SKM-1 treated with dmso at 0.1 percent for 144 hours (cell line): Measurements from ENCODE around the gene WSCD1.

Source experiments
- DNase-seq: peaks from one replicate; lab custom pipeline; 2025; ENCODE audit not compliant: unreplicated experiment; lab: John Stamatoyannopoulos, UW

WSCD1 gene

DNA sequence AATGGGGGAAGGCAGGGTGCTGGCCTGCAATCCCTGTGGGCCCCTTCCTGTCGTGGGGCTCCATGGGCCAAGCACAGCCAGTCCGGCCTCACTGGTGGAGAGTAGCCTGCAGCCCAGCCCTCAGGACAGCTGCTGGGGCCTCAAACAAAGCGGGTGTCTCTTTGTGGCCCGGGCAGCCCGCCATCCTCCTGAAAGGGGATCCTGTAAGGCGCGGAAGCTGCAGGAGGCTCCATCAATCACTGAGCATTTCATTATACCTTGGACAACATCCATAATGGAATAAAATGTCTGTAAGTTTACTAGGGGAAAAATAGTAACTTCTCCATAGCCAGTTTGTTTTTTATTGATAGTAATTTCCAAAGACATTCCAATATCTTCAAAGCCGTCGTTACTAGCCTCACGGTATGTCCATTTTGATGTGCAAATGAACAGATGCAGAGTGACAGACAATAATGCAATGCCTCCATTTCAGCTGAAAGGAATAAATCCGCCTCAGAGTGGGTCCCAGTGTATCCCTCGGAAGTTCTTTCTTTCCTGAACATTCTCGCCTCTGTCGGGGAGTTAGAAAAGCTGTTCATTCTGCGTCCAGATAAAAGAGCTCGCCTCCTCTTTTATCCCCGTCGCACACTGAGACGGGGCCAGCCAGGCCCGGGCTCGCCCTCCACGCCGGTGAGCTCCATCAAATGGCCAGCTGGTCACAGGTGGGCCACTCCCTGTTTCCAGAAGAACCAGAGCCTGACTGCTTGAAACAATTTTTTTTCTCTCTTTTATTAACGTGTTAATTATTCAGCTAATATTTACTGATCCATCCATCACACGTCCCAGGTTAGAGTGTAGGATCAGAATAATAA is 14.4 kb downstream of the WSCD1 start:
- DNase-seq = no peak

DNA sequence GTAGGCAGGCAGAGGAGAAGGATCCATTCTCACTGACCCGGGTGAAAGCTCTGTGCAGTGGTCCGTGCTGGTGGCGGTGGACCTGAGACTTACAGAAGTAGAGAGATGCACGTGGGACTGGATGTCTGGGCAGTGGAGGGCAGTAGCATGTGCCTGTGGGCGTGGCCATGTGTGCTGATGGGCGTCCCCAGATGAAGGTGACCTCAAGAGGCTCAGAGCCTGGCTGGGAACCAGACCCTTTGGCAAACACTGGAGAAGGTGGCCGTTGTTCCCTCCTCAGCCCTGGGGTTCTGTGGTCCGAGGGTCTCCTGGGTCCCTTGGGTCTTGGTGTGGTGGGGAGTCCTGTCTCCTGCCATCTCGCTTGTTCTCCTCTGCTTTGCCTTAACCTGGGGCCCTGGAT is 15.6 kb downstream of the WSCD1 start:
- no peak for DNase-seq

DNA sequence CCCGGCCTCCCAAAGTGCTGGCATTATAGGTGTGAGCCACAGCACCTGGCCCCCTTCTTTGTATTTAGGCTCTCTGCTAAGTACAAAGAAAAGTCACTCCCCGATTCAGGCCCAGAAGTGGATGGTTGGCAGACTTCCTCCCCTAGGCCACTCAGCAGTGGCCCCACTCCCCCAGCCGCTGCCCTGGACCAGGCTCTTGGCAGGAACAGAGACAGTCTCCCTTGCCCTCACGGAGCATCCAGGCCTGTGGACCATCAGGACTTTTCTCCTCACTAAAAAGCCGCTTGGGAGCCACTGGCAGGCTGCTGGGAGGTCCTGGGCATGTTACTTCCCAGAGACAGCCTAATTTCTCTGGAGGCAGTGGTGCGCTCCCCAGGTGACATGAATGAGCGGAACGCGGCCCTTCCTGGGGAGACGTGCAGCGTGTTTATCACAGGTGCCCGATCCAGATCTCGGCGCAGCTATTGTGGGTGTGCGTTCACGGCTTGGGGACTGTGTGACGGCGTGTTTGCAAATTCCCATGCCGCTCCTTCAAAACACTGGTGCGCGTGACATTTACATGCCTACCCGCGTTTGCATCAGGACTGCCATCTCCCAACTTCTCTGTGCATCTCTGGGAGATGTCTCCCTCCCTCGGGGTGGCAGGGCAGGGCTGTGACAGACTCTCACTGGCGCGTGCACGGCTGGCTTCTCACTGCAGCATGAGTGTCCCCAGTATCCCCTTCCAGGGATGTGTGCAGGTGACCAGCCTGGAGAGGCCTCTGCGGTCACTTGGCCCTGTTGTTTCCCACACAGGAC is 16.6 kb downstream of the WSCD1 start:
- DNase-seq = no peak

DNA sequence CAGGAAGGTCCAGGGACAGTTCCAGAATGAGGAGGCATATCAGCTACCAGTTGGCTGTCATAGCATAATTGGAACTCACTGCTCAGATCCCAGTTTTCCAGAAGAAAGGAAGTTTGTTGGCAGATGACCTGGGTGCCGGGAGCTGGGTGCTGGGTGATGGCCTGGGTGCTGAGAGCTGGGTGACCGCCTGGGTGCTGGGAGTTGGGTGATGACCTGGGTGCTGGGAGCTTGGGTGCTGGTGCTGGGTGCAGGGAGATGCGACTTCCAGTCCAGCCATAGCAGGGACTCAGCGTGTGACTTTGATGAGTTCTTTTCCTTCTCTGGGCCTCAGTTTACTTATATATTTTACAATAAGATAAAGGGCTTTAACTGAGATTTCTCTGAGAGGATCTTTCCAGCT is 18.0 kb downstream of the WSCD1 start:
- no peak for DNase-seq

DNA sequence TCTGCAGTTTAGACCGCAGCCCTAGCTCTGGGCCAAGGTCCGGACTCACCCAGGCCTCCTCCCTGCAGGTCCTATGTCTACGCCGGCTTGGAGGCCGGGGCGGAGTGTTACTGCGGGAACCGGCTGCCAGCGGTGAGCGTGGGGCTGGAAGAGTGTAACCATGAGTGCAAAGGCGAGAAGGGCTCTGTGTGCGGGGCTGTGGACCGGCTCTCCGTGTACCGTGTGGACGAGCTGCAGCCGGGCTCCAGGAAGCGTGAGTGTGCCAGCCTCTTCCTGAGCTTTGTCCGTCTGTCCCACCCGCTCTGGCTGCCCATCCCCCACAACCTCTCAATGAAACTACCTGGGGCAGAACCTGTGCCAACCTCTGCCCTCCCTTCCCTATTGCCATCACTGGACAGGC is 20.1 kb downstream of the WSCD1 start:
- no peak for DNase-seq

DNA sequence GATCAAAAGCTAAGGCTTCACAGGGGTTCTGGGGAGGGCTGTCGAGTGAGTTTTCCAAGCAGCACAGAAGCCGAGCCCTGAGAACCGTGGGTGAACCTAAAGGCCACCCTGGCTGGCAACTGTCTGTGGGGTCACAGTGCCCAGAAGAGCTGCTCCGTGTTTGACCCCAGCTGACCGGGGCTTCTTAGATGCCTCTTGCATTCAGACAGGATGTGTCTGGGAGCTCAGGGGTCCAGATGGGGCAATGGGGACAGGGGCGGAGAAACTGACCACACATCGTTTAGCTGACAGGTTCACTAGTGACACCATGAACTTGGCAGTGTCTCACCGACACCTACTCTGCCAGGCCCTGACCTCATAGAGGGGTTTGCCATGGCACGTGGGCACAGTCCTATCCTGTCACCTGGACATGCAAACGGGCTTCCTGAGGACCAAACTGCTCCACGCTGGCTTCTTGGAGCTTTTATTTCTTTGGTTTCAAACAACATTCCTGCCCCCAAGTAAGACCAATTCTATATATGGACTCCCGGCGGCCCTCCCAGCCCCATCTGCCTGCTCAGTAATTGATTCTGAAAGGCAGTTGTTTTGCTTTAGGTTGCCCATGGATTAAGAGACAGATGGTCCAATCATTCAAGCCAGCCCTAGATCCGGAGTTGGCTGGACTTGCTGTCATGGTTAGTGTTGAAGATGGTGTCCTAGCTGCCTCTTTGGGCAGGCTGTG is 22.2 kb downstream of the WSCD1 start:
- no peak for DNase-seq

DNA sequence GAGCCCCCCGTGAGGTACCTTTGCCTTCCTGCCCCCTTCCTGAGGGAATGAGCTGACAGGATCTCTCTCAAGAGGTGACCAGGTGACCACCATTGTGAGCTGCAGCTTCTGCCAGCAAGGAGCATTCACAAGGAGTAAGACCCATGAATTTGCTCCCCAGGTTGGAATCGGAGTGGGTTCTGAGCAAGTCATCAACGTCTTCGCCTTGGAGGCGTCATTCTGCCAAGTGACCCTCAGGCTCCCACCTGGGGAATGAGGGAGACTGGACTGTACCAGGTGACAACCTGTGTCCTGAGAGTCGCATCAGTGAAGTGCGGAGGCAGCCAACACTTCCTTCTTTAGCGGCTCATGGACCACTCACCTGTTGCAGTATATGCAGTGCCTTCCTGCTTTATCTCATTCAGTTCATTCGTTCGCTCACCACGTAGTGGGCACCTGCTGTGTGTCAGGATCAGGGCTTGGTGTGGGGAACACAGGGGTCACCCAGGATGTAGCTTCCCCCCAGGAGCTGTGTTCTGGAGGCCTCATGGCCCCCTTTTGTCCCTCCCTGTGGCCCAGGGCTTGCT is 22.8 kb downstream of the WSCD1 start:
- no peak for DNase-seq

DNA sequence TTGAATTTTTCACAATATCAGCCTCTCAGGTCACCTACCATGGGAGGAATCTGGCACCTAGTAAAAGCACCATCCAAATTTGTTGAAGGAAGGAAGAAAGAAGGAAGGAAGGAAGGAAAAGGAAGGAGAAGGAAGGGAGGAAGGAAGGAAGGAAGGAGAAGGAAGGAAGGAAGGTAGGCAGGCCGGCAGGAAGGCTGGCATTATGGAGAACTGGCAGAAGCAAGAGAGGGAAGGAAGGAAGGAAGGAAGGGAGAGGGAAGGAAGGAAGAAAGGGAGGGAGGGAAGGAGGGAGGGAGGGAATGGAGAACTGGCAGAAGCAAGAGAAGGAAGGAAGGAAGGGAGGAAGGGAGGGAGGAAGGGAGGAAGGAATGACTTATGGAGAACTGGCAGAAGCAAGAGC is 24.3 kb downstream of the WSCD1 start:
- DNase-seq = no peak

DNA sequence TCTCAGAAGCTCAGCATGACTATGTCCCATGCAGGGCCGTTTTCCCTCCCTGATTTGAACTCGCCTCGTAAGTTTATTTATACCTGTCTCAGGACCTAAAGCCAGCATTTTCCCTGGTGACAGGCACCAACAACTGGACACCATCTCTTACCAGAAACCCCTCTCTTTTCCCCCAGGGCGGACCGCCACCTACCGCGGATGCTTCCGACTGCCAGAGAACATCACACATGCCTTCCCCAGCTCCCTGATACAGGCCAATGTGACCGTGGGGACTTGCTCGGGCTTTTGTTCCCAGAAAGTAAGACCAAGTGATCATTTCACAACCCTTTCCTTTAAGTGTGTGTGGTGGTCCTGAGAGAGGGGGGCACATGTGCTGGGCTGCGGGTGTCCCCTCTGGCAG is 24.7 kb downstream of the WSCD1 start:
- DNase-seq = no peak

DNA sequence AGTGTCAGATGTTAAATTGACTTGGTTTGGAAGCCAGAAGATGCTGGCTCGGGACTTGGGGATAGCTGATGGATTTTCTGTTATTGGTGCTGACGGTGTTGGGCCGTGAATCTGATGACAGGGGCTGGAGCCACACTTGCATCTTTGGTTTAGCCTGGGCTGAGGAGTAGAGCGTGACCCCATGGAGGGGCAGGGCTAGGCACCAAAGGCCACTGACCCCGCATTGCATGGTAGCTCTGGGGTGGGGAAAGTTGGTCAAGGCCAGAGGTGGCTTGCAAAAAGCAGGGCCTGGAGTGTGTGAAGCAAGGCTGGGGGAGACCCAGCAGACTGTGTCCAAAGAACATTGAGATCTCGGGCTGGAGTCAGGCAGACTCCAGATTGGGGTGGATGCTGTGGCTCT is 25.3 kb downstream of the WSCD1 start:
- no peak for DNase-seq

DNA sequence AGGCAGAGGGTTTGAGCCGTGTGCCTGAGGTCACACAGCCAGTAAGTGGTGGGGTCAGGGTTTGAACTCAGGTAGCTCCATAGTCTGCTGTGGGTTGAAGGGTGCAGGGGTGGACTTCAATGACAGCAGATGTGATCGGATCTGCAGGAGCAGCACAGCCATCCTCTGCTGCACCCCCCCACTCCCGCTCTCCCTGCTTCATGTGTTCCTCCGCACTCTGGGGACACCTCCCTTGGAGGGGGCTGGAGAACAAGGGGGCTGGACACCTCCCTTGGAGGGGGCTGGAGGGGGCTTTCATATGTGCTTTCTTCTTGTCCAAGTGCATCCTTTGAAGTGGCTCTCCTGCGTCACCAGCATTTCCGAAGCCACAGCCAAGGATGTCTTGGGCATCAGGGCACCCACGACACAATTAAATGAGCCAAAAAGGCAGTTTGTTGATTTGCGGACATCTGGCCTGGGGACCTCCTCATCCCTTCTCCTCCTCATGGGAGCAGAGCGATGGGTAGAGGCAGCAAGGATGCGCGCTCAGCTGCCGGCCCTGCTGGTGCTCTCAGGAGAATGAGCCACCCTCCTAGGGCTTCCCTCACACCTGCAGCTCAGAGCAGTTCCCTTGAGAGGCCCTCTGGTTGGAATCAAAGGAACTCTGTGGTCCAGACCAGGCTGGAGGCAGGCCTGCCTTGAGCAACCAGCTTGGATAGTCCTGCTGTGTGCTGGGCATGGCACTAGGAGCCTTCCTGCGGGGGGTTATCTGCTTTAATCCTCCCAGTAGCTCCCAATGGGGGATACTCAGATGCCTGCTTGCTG is 26.2 kb downstream of the WSCD1 start:
- no peak for DNase-seq

DNA sequence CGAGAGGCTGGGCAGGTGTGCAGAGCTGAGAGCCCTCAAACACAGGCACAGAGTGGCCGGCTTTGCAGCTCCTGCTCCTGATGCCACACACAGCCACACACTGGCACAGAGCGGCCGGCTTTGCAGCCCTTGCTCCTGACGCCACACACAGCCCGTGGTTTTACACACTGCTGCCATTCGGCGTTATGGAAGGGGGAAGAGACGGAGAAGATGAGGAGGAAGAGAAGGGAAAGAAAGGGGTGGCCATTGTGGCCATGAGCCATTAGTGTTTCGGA is 26.8 kb downstream of the WSCD1 start:
- DNase-seq = no peak

DNA sequence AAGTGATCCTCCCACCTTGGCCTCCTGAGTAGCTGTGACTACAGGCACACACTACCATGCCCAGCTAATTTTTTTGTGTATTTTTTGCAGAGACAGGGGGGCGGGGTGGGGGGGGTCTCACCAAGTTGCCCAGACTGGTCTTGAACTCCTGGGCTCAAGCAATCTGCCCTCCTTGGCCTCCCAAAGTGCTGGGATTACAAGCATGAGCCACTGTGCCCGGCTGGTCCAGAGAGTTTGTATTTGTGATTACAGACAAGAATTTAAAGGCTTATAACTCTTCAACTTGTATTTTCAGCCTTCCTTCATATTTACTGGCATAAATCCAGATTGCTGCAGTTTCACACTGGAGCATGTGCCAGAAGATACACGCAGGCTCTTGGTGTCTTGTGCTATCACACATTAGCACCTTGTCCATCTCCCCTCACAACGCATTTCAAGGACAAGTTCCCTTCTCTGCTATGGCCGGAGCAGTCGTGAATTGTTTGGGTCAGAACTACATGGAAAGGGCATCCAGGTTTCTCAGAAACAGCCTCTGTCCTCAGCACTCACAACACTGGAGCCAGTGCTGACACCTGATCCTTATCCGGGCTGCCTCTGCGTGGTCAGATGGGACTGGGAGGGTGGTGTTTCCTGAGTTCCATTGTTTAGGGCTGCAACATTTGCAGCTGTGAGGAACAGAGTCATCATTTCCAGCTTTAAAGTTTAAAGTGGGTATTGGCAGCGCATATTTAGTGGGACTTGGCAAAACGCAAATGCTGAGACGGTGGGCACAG is 28.1 kb downstream of the WSCD1 start:
- DNase-seq = no peak

DNA sequence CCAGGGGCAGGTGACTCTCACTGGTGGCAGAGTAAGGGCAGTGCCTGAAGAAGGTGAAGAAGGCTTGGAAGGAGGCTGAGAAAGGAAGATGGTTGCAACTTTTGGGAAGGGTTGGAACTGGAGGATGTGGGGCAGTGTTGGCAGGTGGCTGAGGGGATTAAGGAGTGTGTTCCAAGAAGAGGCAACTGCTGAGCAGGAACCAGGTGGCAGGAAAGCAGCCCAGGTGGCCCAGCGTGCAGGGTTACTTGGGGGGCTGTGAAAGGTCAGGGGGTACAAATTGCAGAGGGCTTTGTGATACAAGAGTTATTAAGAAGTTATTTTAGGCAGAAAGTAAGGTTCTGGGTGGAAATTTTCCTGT is 28.6 kb downstream of the WSCD1 start:
- no peak for DNase-seq

DNA sequence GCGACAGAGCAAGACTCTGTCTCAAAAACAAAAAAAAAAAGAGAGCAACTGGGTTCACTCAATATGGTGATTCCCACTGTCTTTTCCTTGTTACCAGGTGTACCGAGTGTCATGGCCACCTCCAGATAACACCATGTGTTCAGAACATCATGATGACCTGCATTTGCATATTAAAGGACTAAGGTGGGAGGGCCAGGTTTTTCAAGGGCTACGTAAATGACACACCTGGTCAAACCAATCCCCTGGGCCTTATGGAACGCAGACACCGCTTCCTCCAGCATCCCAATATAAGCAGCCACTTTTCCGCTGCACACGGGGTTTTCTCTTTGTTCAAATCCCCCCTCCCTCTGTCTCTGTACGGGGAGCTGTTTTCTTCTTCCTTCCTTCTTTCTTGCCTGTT is 29.3 kb downstream of the WSCD1 start:
- no peak for DNase-seq

DNA sequence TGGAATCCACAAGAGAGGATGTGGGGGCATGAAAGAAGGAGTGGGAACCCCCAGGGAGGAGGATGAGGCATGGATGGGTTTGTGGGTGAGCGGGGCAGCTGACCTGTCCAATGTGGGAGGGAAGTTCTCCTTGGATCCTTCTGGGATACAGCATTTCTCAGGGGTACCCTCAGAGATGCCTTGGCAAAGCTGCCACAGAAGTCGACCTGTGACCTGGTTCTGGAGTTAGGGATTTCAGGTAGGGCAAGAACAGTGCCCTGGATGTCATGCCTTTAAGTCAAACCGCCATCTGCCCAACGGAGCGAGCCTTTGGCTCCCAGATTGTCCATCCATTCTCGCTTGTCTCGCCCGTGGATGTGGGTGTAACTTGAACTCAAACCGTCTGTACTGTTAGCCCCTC is 30.0 kb downstream of the WSCD1 start:
- DNase-seq = no peak

DNA sequence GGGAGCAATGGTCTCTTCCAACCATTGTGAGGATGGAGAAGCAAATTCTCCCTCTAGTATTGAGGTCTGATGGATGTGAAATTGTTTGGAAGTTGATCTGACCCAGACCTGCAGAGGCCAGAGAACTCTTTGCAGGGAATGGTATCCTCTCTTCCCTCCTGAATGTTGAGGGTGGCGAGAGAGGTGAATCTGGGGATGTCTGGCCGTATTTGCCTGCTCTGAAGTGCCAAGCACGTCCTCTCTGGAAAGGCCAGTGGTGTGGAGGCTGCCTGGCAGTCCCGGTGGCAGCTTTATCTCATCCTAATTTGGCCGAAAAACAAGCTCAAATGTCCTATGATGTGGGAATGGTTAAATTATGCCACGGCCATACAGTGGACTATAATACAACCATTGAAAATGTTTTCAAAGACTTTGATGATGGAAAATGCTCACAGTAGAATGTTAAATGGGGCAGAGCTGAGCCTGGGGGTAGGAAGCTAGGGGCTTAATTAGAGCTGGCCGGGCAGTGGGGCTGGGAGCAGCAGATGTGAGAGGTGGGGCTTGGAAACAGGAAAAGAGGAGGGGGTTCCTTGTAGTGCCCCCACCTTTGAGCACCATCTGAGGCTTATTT is 30.8 kb downstream of the WSCD1 start:
- DNase-seq = no peak

DNA sequence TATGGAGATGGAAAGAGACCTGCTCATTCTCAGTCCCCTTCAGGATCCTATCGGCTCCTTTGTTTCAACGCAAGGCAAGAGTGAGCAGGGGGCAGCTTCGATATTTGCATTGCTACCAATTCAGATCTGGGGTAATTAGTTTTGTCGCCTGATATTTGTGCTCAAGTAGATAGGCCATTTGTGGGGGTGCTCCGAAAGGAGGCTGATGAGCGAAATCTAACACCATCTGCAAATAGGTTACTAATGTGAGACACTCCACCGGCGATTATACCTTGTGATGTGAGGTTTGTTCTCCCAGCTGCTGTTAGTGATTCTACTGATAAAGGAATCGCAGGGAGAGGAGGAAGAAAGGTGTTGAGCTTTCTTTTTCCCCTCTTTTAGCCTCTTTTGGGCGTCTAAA is 31.5 kb downstream of the WSCD1 start:
- no peak for DNase-seq

DNA sequence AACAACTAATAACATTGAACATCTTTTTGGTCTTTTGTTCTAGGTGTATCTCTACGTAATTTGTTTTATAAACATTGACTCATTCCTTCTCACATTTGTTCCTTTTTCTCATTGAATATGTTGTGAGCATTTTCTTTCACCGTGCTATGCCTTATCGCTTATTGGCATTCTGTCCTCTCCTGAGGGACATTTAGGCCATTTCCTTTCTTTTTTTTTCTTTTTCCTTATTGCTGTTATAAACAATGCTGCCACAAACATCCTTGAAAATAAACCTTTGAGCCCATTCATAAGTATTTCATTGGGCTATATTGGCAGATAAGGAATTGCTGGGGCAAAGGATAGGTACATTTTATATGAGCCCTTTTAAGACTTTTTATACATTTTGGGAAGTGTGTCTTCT is 32.4 kb downstream of the WSCD1 start:
- DNase-seq = no peak
